ENCODE results near the gene UNC13B.
"Not testable (repeated sequence)": the region's sequence is repeated elsewhere in the genome, so short reads cannot be mapped to it uniquely, and the experiment has no call there.

The UNC13B gene

DNA sequence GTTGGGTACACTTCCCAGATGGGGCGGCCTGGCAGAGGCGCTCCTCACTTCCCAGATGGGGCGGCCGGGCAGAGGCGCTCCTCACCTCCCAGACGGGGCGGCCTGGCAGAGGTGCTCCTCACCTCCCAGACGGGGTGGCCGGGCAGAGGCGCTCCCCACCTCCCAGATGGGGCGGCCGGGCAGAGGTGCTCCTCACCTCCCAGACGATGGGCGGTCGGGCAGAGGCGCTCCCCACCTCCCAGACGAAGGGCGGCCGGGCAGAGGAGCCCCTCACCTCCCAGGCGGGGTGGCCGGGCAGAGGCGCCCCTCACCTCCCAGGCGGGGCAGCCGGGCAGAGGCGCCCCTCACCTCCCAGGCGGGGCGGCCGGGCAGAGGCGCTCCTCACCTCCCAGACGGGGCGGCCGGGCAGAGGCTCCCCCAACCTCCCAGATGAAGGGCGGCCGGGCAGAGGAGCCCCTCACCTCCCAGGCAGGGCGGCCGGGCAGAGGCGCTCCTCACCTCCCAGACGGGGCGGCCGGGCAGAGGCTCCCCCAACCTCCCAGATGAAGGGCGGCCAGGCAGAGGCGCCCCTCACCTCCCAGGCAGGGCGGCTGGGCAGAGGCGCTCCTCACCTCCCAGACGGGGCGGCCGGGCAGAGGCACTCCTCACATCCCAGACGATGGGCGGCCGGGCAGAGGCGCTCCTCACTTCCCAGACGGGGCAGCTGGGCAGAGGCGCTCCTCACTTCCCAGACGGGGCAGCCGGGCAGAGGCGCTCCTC is 21.4 kb downstream of the UNC13B start:
- not testable (repeated sequence) for H3K4me1 Mint-ChIP-seq (ENCODE audit: low read depth); H3K27me3 Mint-ChIP-seq; H3K4me3 Mint-ChIP-seq; H3K27ac Mint-ChIP-seq; H3K36me3 Mint-ChIP-seq; H3K9me3 Mint-ChIP-seq (ENCODE audit: low read depth)

DNA sequence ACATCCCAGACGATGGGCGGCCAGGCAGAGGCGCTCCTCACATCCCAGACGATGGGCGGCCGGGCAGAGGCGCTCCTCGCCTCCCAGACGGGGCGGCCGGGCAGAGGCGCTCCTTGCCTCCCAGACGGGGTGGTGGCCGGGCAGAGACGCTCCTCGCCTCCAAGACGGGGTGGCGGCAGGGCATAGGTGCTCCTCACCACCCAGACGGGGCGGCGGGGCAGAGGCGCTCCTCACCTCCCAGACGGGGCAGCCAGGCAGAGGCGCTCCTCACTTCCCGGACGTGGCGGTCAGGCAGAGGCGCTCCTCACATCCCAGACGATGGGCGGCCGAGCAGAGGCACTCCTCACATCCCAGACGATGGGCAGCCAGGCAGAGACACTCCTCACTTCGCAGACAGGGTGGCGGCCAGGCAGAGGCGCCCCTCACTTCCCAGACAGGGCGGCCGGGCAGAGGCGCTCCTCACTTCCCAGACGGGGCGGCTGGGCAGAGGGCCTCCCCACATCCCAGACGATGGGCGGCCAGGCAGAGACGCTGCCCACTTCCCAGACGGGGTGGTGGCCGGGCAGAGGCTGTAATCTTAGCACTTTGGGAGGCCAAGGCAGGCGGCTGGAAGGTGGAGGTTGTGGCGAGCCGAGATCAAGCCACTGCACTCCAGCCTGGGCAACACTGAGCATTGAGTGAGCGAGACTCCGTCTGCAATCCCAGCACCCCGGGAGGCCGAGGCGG is 22.1 kb downstream of the UNC13B start:
- not testable (repeated sequence) for H3K9me3 Mint-ChIP-seq (ENCODE audit: low read depth); H3K4me1 Mint-ChIP-seq (ENCODE audit: low read depth); H3K27ac Mint-ChIP-seq; H3K36me3 Mint-ChIP-seq; H3K27me3 Mint-ChIP-seq; H3K4me3 Mint-ChIP-seq

DNA sequence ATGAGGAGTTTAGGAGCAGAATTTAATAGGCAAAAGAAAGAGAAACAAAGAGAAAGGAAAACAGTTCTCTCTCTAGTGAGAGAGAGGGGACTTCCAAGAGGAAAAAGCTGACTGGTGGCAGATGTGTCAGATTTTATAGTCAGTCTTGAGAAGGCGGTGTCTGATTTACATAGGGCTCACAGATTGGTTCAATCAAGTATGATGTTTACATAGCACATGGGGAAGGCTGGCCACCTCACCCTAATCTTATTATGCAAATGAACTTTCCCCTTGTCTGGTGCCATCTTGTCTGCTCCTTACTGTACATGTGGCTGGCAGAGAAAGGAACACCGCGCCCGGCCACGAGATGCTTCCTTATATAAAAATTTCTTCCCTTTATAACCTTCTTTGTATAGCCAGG is 24.7 kb downstream of the UNC13B start:
- Mint-ChIP-seq H3K4me3 (no peak overlapping the region), H3K9me3 (ENCODE audit: low read depth) (peaks cover 4% of the 10 kb centered on the region), H3K27ac (no peak overlapping the region)

DNA sequence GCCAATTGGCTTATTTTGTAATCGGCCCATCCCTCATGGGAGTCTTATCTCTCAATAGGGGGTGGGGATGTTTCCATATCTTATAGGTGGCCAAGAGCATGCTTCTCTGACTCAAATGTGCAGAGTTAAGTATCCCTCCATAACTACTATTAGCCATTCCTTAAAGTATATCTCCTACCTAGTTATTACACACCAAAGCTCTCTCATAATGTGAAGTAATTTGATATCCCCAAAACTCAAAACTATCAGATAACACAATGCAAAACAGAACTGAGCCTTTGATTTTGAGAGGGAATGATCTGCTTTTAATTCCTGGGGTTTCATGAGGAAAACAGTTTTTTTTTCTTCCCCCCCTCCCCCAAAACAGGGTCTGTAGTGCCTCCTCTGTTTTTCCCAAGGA is 28.4 kb downstream of the UNC13B start:
- Mint-ChIP-seq H3K27ac (no peak overlapping the region), H3K36me3 (peaks cover 19% of the 10 kb centered on the region), H3K27me3 (peaks cover 5% of the 10 kb centered on the region), H3K4me1 (ENCODE audit: low read depth) (no peaks in the 10 kb centered on the region), H3K4me3 (no peak overlapping the region), H3K9me3 (ENCODE audit: low read depth) (peaks cover 12% of the 10 kb centered on the region)

More for the DNA sequence above, 24.7 kb downstream of the UNC13B start:
- no peaks in the 10 kb centered on the region for H3K4me1 Mint-ChIP-seq (ENCODE audit: low read depth)
- no peaks in the 10 kb centered on the region for H3K27me3 Mint-ChIP-seq
- H3K36me3 Mint-ChIP-seq: peaks cover 8% of the 10 kb centered on the region

DNA sequence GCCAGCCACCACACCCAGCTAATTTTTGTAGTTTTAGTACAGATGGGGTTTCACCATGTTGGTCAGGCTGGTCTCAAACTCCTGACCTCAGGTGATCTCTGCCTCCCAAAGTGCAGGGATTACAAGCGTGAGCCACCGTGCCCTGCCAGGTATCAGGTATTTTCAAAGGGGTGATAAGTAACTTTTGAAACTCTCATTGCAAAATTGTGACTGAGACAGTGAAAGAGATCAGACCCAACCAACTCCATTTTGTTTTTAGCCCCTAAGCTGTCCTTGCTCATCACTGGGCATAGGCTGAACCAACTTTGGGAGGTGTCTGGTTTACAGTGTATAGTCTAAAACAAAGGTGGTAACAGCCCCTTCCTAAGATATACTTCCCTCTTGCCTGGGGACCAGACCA is 29.3 kb downstream of the UNC13B start:
- Mint-ChIP-seq H3K27ac (no peak overlapping the region), H3K36me3 (peaks cover 21% of the 10 kb centered on the region), H3K4me1 (ENCODE audit: low read depth) (no peaks in the 10 kb centered on the region), H3K27me3 (peaks cover 5% of the 10 kb centered on the region), H3K9me3 (ENCODE audit: low read depth) (peaks cover 16% of the 10 kb centered on the region), H3K4me3 (no peak overlapping the region)

GRCh38 chr9:35193762-35194161 is 32.0 kb downstream of the UNC13B start:
- H3K27me3 Mint-ChIP-seq: peaks cover 5% of the 10 kb centered on the region
- H3K36me3 Mint-ChIP-seq: peaks cover 24% of the 10 kb centered on the region
- no peak overlapping the region for H3K27ac Mint-ChIP-seq
- H3K4me3 Mint-ChIP-seq: no peak overlapping the region
- H3K4me1 Mint-ChIP-seq (ENCODE audit: low read depth): no peaks in the 10 kb centered on the region
- peaks cover 16% of the 10 kb centered on the region for H3K9me3 Mint-ChIP-seq (ENCODE audit: low read depth)

DNA sequence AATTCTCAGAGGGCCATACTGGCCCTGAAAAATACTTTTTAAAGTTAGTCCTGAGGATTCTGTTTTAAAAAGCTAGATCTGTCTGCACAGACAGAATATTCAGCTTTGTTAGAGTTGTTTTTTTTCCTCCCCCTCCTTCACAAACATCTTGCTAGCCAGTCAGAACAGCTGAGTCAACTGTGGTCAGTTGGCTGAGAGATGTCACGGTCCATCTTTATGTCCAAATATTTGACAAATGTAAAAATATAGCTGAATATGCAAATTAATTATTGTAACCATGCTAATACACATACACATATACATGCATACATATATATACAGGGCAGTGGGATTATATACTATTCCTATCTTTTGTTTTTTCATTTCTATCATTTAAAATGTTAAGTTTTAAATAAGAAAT is 33.9 kb downstream of the UNC13B start:
- Mint-ChIP-seq H3K27me3 (peaks cover 5% of the 10 kb centered on the region), H3K9me3 (ENCODE audit: low read depth) (peaks cover 20% of the 10 kb centered on the region), H3K4me1 (ENCODE audit: low read depth) (no peaks in the 10 kb centered on the region), H3K36me3 (peaks cover 21% of the 10 kb centered on the region), H3K27ac (no peak overlapping the region), H3K4me3 (no peak overlapping the region)

GRCh38 chr9:35198191-35198590 is 36.4 kb downstream of the UNC13B start:
- peaks cover 14% of the 10 kb centered on the region for H3K9me3 Mint-ChIP-seq (ENCODE audit: low read depth)
- no peak overlapping the region for H3K4me3 Mint-ChIP-seq

DNA sequence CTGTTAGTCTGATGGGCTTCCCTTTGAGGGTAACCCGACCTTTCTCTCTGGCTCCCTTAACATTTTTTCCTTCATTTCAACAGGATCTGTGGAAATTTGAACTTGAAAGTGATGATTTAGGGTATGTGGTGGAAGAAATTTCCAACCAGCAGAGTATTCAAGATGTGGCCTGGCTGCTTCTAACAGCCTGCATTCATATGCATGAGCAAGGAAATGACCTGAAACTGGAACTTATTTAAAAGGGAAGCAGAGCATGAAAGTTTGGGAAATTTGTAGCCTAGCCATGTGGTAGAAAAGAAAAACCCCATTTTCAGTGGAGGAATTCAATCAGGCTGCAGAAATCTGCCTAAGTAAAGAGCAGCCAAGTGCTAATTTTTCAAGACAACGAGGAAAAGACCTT is 41.7 kb downstream of the UNC13B start:
- no peaks in the 10 kb centered on the region for H3K4me1 Mint-ChIP-seq (ENCODE audit: low read depth)
- H3K36me3 Mint-ChIP-seq: peaks cover 7% of the 10 kb centered on the region
- peaks cover 1% of the 10 kb centered on the region for H3K27me3 Mint-ChIP-seq
- no peak overlapping the region for H3K27ac Mint-ChIP-seq
- H3K4me3 Mint-ChIP-seq: no peak overlapping the region
- peaks cover 13% of the 10 kb centered on the region for H3K9me3 Mint-ChIP-seq (ENCODE audit: low read depth)

More at GRCh38 chr9:35198191-35198590, 36.4 kb downstream of the UNC13B start:
- H3K4me1 Mint-ChIP-seq (ENCODE audit: low read depth): no peaks in the 10 kb centered on the region
- H3K36me3 Mint-ChIP-seq: peaks cover 11% of the 10 kb centered on the region
- peaks cover 7% of the 10 kb centered on the region for H3K27me3 Mint-ChIP-seq
- H3K27ac Mint-ChIP-seq: no peak overlapping the region

DNA sequence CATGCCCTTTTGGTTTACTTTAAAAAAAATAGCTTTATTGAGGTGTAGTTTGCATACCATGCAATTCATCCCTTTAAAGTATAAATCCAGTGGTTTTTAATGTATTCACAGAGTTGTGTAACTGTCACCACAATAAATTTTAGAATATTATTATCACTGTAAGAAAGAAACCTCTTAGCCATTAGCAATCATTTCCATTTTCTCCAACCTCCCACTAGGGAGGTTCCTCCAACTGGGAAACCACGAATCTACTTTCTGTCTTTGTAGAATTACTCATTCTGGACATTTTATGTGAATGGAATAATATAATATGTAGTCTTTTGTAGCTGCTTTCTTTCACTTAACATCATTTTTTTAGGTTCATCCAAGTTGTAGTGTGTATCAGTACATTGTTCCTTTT is 43.5 kb downstream of the UNC13B start:
- peaks cover 7% of the 10 kb centered on the region for H3K36me3 Mint-ChIP-seq
- H3K4me1 Mint-ChIP-seq (ENCODE audit: low read depth): no peaks in the 10 kb centered on the region
- H3K4me3 Mint-ChIP-seq: no peak overlapping the region
- peaks cover 4% of the 10 kb centered on the region for H3K27me3 Mint-ChIP-seq
- H3K27ac Mint-ChIP-seq: no peak overlapping the region
- peaks cover 9% of the 10 kb centered on the region for H3K9me3 Mint-ChIP-seq (ENCODE audit: low read depth)

DNA sequence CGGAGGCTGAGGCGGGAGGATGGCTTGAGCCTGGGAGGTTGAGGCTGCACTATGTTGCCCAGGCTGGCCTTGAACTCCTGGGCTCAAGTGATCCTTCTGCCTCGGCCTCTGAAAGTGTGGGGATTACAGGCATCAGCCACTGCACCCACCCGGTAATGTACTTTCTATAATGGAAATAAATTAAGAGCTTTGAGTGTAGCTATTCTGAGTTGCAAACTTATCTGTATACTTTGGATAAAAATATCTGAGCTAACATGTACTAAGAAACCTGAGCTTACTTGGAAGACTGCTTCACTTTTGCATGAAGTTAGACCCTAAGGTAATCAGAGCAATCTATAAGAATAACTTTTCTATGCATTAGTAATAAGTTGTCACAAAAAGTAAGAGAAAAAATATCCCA is 50.0 kb downstream of the UNC13B start:
- H3K4me1 Mint-ChIP-seq (ENCODE audit: low read depth): no peaks in the 10 kb centered on the region
- H3K27me3 Mint-ChIP-seq: peaks cover 2% of the 10 kb centered on the region
- H3K36me3 Mint-ChIP-seq: peaks cover 3% of the 10 kb centered on the region
- no peak overlapping the region for H3K4me3 Mint-ChIP-seq
- no peak overlapping the region for H3K27ac Mint-ChIP-seq
- no peaks in the 10 kb centered on the region for H3K9me3 Mint-ChIP-seq (ENCODE audit: low read depth)

GRCh38 chr9:35220659-35221338 is 59.0 kb downstream of the UNC13B start:
- Mint-ChIP-seq H3K27ac (no peak overlapping the region), H3K4me1 (ENCODE audit: low read depth) (no peaks in the 10 kb centered on the region), H3K4me3 (no peak overlapping the region), H3K9me3 (ENCODE audit: low read depth) (peaks cover 9% of the 10 kb centered on the region), H3K27me3 (peaks cover 1% of the 10 kb centered on the region), H3K36me3 (peaks cover 2% of the 10 kb centered on the region)

- Mint-ChIP-seq H3K27ac (no peak overlapping the region), H3K4me3 (no peak overlapping the region), H3K27me3 (peaks cover 4% of the 10 kb centered on the region), H3K4me1 (ENCODE audit: low read depth) (no peaks in the 10 kb centered on the region), H3K36me3 (peaks cover 2% of the 10 kb centered on the region), H3K9me3 (ENCODE audit: low read depth) (peaks cover 5% of the 10 kb centered on the region)
Observed at GRCh38 chr9:35225677-35226076, 63.9 kb downstream of the UNC13B start.

GRCh38 chr9:35226651-35227050 is 64.8 kb downstream of the UNC13B start:
- peaks cover 4% of the 10 kb centered on the region for H3K27me3 Mint-ChIP-seq

DNA sequence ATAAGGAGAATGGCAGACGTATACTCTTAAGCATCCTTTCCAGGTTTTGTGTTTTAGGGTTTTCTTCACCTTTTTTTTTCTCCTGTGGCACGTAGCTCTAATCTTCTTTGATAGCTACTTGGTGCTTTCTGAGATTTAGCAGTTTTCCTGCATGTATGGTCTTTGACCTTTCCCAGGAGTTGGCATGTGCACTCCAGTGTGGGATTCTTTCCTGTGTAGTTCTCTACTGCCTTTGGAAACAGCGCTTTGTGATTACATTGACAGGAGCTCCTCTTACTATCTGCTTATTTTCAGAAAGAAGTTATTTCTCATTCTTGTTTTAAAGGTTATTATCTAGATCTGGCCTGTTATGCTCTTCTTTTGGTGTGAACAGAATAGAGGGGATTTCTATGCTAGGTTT is 65.5 kb downstream of the UNC13B start:
- Mint-ChIP-seq H3K4me3 (no peak overlapping the region), H3K4me1 (ENCODE audit: low read depth) (no peaks in the 10 kb centered on the region), H3K9me3 (ENCODE audit: low read depth) (peaks cover 4% of the 10 kb centered on the region), H3K27me3 (peaks cover 4% of the 10 kb centered on the region), H3K27ac (no peak overlapping the region), H3K36me3 (peaks cover 2% of the 10 kb centered on the region)

More at GRCh38 chr9:35226651-35227050, 64.8 kb downstream of the UNC13B start:
- no peak overlapping the region for H3K27ac Mint-ChIP-seq
- peaks cover 2% of the 10 kb centered on the region for H3K36me3 Mint-ChIP-seq
- H3K4me1 Mint-ChIP-seq (ENCODE audit: low read depth): no peaks in the 10 kb centered on the region
- H3K4me3 Mint-ChIP-seq: no peak overlapping the region
- peaks cover 4% of the 10 kb centered on the region for H3K9me3 Mint-ChIP-seq (ENCODE audit: low read depth)
